HCT116 (cell line): Measurements from ENCODE around the gene SH2D3C. TPM values are rescaled to one million over a fixed set of nuclear protein-coding genes. Genes with fewer than 3 reads are reported as not detected.

Source experiments
- ATAC-seq: fragments of 200-7000 bp; cut with Tn5 transposase; 2 replicates; pipeline ENCODE4 v1.9.1; 2020; ENCODE audit warnings: mild to moderate bottlenecking, moderate library complexity
- BruUV-seq: library from RNA; stranded (reverse); fragments of 400-500 nt; replicated peaks from 2 replicates; lab custom pipeline; 2021; lab: Mats Ljungman, UMichigan
- CTCF ChIA-PET: fragments of 300-600 bp; sonication (Branson Sonifier 250); formaldehyde crosslinking; loops from one replicate; lab custom pipeline; 2021; ENCODE audit warnings: antibody characterized with exemption; lab: Charles Lee
- POLR2A ChIA-PET: fragments of 300-600, 350-600 bp; sonication (Branson Sonifier 250); formaldehyde crosslinking; loops from one replicate; lab custom pipeline; 2021; ENCODE audit warnings: antibody characterized with exemption; lab: Charles Lee
- RAD21 ChIA-PET, 2 experiments: fragments of 300-600 bp; sonication (Branson Sonifier 250); formaldehyde crosslinking; loops; one replicate each; lab custom pipeline; 2023; ENCODE audit warnings: low total read pairs in 2 of 2; ENCODE audit not compliant: uncharacterized antibody in 2 of 2, unreplicated experiment in 2 of 2, low non-redundant PET in 1 of 2; lab: Charles Lee
- DNase-seq: peaks from one replicate; pipeline ENCODE4 v3.0.0-alpha.2; 2010; ENCODE audit warnings: low read depth, low spot score
- H2AFZ ChIP-seq: fragments of 200-600 bp; shearing (Covaris generic), sonication (generic); 2 replicates; pipeline ENCODE4 v1.6.1; 2017; ENCODE audit warnings: low read depth, mixed run types, mixed read lengths, antibody characterized with exemption, low read length; ENCODE audit not compliant: poor library complexity, severe bottlenecking
- H3K27ac ChIP-seq: 2 replicates; pipeline ENCODE4 v1.5.1; 2012; ENCODE audit warnings: low read depth, low read length
- H3K27me3 ChIP-seq: fragments of 200-600 bp; sonication (generic); 2 replicates; pipeline ENCODE4 v1.6.1; 2016; ENCODE audit warnings: mixed run types, low read length, mixed read lengths; ENCODE audit not compliant: insufficient read depth
- H3K36me3 ChIP-seq, 2 experiments: fragments of 200-500 bp in 1 of 2; fragments of 200-600 bp in 1 of 2; sonication (Bioruptor generic) in 1 of 2; sonication (generic) in 1 of 2; 2 replicates each; pipeline versions ENCODE4 v1.5.1 to v1.6.1; 2014 to 2016; ENCODE audit warnings: low read length in 2 of 2, inconsistent platforms in 1 of 2, mixed read lengths in 1 of 2, mixed run types in 1 of 2; ENCODE audit not compliant: insufficient read depth in 2 of 2, control insufficient read depth in 1 of 2
- H3K4me1 ChIP-seq, 2 experiments: fragments of 200-600 bp in 1 of 2; sonication (generic) in 1 of 2; 2 replicates each; pipeline versions ENCODE4 v1.5.1 to v1.6.1; 2012 to 2017; ENCODE audit warnings: low read length in 2 of 2, inconsistent platforms in 1 of 2, mild to moderate bottlenecking in 1 of 2, mixed read lengths in 1 of 2, mixed run types in 1 of 2, moderate library complexity in 1 of 2; ENCODE audit not compliant: insufficient read depth in 2 of 2, control insufficient read depth in 1 of 2
- H3K4me2 ChIP-seq: fragments of 200-600 bp; sonication (generic); 2 replicates; pipeline ENCODE4 v1.6.1; 2017; ENCODE audit warnings: mixed run types, low read length, mixed read lengths
- H3K4me3 ChIP-seq, 2 experiments: fragments of 200-600 bp in 1 of 2; sonication (generic) in 1 of 2; replicated peaks in 1 of 2; 2 replicates each; pipeline ENCODE4 v1.5.1; 2011 to 2016; ENCODE audit warnings: low read length in 2 of 2, control low read depth in 1 of 2, low read depth in 1 of 2, mild to moderate bottlenecking in 1 of 2, mixed read lengths in 1 of 2, mixed run types in 1 of 2
- H3K79me2 ChIP-seq: fragments of 200-600 bp; sonication (generic); 2 replicates; pipeline ENCODE4 v1.6.1; 2017; ENCODE audit warnings: mild to moderate bottlenecking, mixed run types, low read length, moderate library complexity, mixed read lengths; ENCODE audit not compliant: insufficient read depth
- H3K9ac ChIP-seq: fragments of 200-600 bp; sonication (generic); 2 replicates; pipeline ENCODE4 v1.6.1; 2016; ENCODE audit warnings: low read length, mixed read lengths
- H3K9me2 ChIP-seq: fragments of 200-600 bp; sonication (generic), shearing (Covaris generic); 2 replicates; pipeline ENCODE4 v1.6.1; 2017; ENCODE audit warnings: mixed run types, mild to moderate bottlenecking, moderate library complexity; ENCODE audit not compliant: insufficient read depth
- H3K9me3 ChIP-seq, 2 experiments: fragments of 200-500 bp in 1 of 2; fragments of 200-600 bp in 1 of 2; sonication (Bioruptor generic) in 1 of 2; sonication (generic) in 1 of 2; 2 replicates each; pipeline ENCODE4 v1.6.1; 2014 to 2017; ENCODE audit warnings: low read length in 2 of 2, mixed read lengths in 2 of 2, inconsistent platforms in 1 of 2, low read depth in 1 of 2, mild to moderate bottlenecking in 1 of 2, mixed run types in 1 of 2, moderate library complexity in 1 of 2; ENCODE audit not compliant: control insufficient read depth in 1 of 2, insufficient read depth in 1 of 2
- H4K20me1 ChIP-seq: fragments of 200-600 bp; sonication (generic), shearing (Covaris generic); 2 replicates; pipeline ENCODE4 v1.6.1; 2017; ENCODE audit warnings: mixed run types, mild to moderate bottlenecking, moderate library complexity; ENCODE audit not compliant: insufficient read depth
- CEBPB ChIP-seq: IDR thresholded peaks from 2 replicates; pipeline ENCODE4 v1.6.1; 2012; ENCODE audit warnings: low read depth
- EGR1 ChIP-seq: IDR thresholded peaks from 2 replicates; pipeline ENCODE4 v1.6.1; 2012; ENCODE audit warnings: low read depth
- ELF1 ChIP-seq: IDR thresholded peaks from 2 replicates; pipeline ENCODE4 v1.6.1; 2012; ENCODE audit warnings: low read depth, borderline replicate concordance
- EZH2 ChIP-seq: fragments of 200-600 bp; sonication (generic); IDR thresholded peaks from 2 replicates; pipeline ENCODE4 v1.6.1; 2017; ENCODE audit warnings: antibody characterized with exemption, mixed run types
- JUND ChIP-seq: IDR thresholded peaks from 2 replicates; pipeline ENCODE4 v1.6.1; 2012
- POLR2A ChIP-seq: IDR thresholded peaks from 2 replicates; pipeline ENCODE4 v1.7.0; 2011; ENCODE audit warnings: borderline replicate concordance; ENCODE audit not compliant: insufficient read depth, insufficient read length; ENCODE audit errors: extremely low read depth
- RAD21 ChIP-seq: IDR thresholded peaks from 2 replicates; pipeline ENCODE4 v1.6.1; 2012; ENCODE audit warnings: low read depth, mild to moderate bottlenecking
- REST ChIP-seq: IDR thresholded peaks from 2 replicates; pipeline ENCODE4 v1.6.1; 2012; ENCODE audit warnings: low read depth
- SRF ChIP-seq: IDR thresholded peaks from 2 replicates; pipeline ENCODE4 v1.6.1; 2012; ENCODE audit warnings: low read depth
- TCF7L2 ChIP-seq: IDR thresholded peaks from 2 replicates; pipeline ENCODE4 v1.7.0; 2011; ENCODE audit warnings: borderline replicate concordance, inconsistent platforms; ENCODE audit not compliant: insufficient read depth, insufficient read length; ENCODE audit errors: extremely low read depth
- YY1 ChIP-seq: IDR thresholded peaks from 2 replicates; pipeline ENCODE4 v1.6.1; 2011; ENCODE audit warnings: low read length, low read depth, moderate library complexity, mild to moderate bottlenecking; ENCODE audit not compliant: insufficient replicate concordance; ENCODE audit errors: extremely low read depth
- ZNF274 ChIP-seq: fragments of 200-500 bp; sonication (Bioruptor generic); IDR thresholded peaks from 2 replicates; pipeline ENCODE4 v1.6.1; 2014; ENCODE audit warnings: mild to moderate bottlenecking, low read depth, low read length, inconsistent platforms
- intact Hi-C: fragments of 100-400 bp; cut with micrococcal nuclease; formaldehyde crosslinking; loops from 2 replicates; pipeline ENCODE4 v1.10.0; 2022
- total RNA-seq: library from RNA; stranded (reverse); gene quantifications from one replicate; pipeline ENCODE4 v1.2.1, GENCODE V29; 2021; ENCODE audit not compliant: unreplicated experiment

Gene SH2D3C
- total RNA-seq, 1 experiment from 2014 or later: 1.3 TPM

- intact Hi-C loops: no loop called here
- ChIA-PET POLR2A (interaction anchor here (0.8 to 2.1 kb wide), 2 partner anchors 22 to 35 kb away, joined by 3 to 6 read pairs; partner anchors contain the start of gene TOR2A), RAD21 (no interaction called here), CTCF (no interaction called here)
- DNase-seq (no peak), ATAC-seq (no peak)
- TF ChIP-seq TCF7L2 (no peak), EZH2 (no peak), CEBPB (no peak), POLR2A (no peak), YY1 (no peak), EGR1 (no peak), REST (no peak), RAD21 (no peak), SRF (no peak), ZNF274 (no peak), JUND (no peak), ELF1 (no peak)
- no peaks in the 10 kb centered on the region for H3K79me2 ChIP-seq
- H3K27me3 ChIP-seq: no peaks in the 10 kb centered on the region
- 0 out of 2 replicates have a peak overlapping the region, but pooled peaks have one; percentile 69 for H3K9ac ChIP-seq
- no peaks in the 10 kb centered on the region for H3K9me2 ChIP-seq
- no TSS peak for BruUV-seq
- H3K4me3 ChIP-seq: no peak overlapping the region
- H4K20me1 ChIP-seq: no peaks in the 10 kb centered on the region
- no peak overlapping the region for H3K4me2 ChIP-seq
- H2AFZ ChIP-seq: no peak overlapping the region
- H3K4me1 ChIP-seq: peaks cover 20 to 38% of the 10 kb centered on the region in 2 experiments
- H3K36me3 ChIP-seq: no peaks in the 10 kb centered on the region
- no peaks in the 10 kb centered on the region for H3K9me3 ChIP-seq
- no peak overlapping the region for H3K27ac ChIP-seq
These were observed 78.3 kb downstream of the SH2D3C start for GRCh38 chr9:127700140-127700539.
